ENCODE data around the gene CTNNA3. TPM values are rescaled to one million over a fixed set of nuclear protein-coding genes. Genes with fewer than 3 reads are reported as not detected.

CTNNA3 gene
- total RNA-seq, 2 donors from 2014 or later = not detected

- ATAC-seq = no peak
These were observed 1797.9 kb downstream of the CTNNA3 start for GRCh38 chr10:65898055-65898454.

GRCh38 chr10:65894961-65895360 is 1801.0 kb downstream of the CTNNA3 start:
- Mint-ChIP-seq H3K9me3 (peaks cover 9% of the 10 kb centered on the region), H3K36me3 (no peaks in the 10 kb centered on the region), H3K27me3 (no peaks in the 10 kb centered on the region), H3K4me3 (no peak overlapping the region), H3K4me1 (ENCODE audit: low read depth in 2 of 2) (no peaks in the 10 kb centered on the region), H3K27ac (no peak overlapping the region)
- no peak for DNase-seq (ENCODE audit: low spot score)
- no peak for ATAC-seq

More at GRCh38 chr10:65898055-65898454, 1797.9 kb downstream of the CTNNA3 start:
- peaks cover 15% of the 10 kb centered on the region for H3K9me3 Mint-ChIP-seq
- no peak overlapping the region for H3K4me3 Mint-ChIP-seq
- no peaks in the 10 kb centered on the region for H3K27me3 Mint-ChIP-seq
- H3K36me3 Mint-ChIP-seq = peaks cover 4% of the 10 kb centered on the region
- H3K4me1 Mint-ChIP-seq (ENCODE audit: low read depth in 2 of 2) = no peaks in the 10 kb centered on the region
- no peak overlapping the region for H3K27ac Mint-ChIP-seq
- no peak for DNase-seq (ENCODE audit: low spot score)

DNA sequence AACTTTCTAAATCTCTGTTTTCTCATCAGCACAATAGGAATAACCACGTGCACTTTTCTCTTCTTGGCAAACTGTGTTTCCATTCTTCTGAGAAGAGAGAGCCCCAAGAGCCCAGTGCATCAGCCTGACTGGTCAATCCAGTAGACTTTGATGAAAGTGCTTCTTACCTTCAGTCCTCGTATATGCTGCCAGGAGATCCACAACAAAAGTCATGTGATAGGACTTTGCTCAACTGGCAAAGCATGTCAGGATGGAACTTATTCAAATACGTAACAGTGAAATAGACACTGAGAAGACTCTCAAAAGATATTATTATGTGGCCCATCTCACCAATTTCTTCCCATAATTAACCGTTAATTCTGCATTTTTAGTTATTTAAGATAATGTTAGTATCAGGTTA is 1801.6 kb downstream of the CTNNA3 start:
- no peak overlapping the region for H3K4me3 Mint-ChIP-seq
- H3K4me1 Mint-ChIP-seq (ENCODE audit: low read depth in 2 of 2) = no peaks in the 10 kb centered on the region
- no peaks in the 10 kb centered on the region for H3K27me3 Mint-ChIP-seq
- H3K36me3 Mint-ChIP-seq = no peaks in the 10 kb centered on the region
- peaks cover 5% of the 10 kb centered on the region for H3K9me3 Mint-ChIP-seq
- no peak overlapping the region for H3K27ac Mint-ChIP-seq
- DNase-seq (ENCODE audit: low spot score) = no peak
- ATAC-seq = no peak

DNA sequence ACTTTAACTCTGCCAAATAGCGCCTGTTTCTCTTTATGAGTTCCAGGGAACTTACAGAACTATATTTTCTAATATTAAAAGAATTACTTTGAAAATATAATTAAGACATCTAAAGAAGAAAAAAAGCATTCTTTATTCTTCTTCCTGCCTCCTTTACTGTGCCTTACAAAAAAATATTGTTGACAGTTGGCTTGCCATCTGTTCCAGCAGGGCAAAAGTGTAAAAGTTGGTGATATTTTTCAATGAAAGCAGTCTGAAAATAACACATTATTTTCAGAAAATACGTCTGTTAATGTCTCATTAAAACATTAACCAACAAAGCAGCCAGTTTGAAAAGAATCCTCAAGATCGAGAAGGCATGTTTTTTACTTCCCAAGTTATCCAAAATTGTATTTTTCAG is 1802.3 kb downstream of the CTNNA3 start:
- H3K36me3 Mint-ChIP-seq = no peaks in the 10 kb centered on the region
- no peak for DNase-seq (ENCODE audit: low spot score)
- H3K4me3 Mint-ChIP-seq = no peak overlapping the region
- peaks cover 8% of the 10 kb centered on the region for H3K9me3 Mint-ChIP-seq
- H3K4me1 Mint-ChIP-seq (ENCODE audit: low read depth in 2 of 2) = no peaks in the 10 kb centered on the region
- ATAC-seq = no peak
- H3K27ac Mint-ChIP-seq = no peak overlapping the region
- H3K27me3 Mint-ChIP-seq = no peaks in the 10 kb centered on the region

DNA sequence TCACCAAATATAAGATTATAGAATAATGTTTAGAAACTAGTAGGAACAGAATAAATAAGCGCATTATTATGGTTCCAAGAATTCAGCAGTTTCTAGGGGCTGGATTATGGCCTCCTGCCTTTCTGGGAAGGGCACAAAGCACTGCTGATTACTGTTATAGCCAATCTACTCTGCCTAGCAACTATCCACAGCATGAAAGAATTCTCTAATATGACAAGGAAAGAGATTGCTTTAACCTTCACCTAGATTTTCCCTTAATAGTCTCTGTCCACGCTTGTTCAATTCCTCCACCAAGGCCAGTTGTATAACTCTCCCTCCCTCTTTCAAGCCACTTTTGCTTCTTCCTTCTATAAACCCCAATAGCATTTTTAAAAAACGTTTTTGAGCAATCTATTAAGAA is 1803.7 kb downstream of the CTNNA3 start:
- no peak for ATAC-seq
- Mint-ChIP-seq H3K27ac (no peak overlapping the region), H3K27me3 (no peaks in the 10 kb centered on the region), H3K9me3 (peaks cover 3% of the 10 kb centered on the region), H3K4me3 (no peak overlapping the region), H3K4me1 (ENCODE audit: low read depth in 2 of 2) (no peaks in the 10 kb centered on the region), H3K36me3 (no peaks in the 10 kb centered on the region)
- DNase-seq (ENCODE audit: low spot score) = no peak

GRCh38 chr10:65891073-65891981 is 1804.7 kb downstream of the CTNNA3 start:
- H3K27me3 Mint-ChIP-seq = no peaks in the 10 kb centered on the region
- H3K4me3 Mint-ChIP-seq = no peak overlapping the region
- peaks cover 6% of the 10 kb centered on the region for H3K36me3 Mint-ChIP-seq
- no peaks in the 10 kb centered on the region for H3K4me1 Mint-ChIP-seq (ENCODE audit: low read depth in 2 of 2)
- peaks cover 8% of the 10 kb centered on the region for H3K9me3 Mint-ChIP-seq
- no peak for DNase-seq (ENCODE audit: low spot score)
- no peak overlapping the region for H3K27ac Mint-ChIP-seq
- ATAC-seq = no peak

DNA sequence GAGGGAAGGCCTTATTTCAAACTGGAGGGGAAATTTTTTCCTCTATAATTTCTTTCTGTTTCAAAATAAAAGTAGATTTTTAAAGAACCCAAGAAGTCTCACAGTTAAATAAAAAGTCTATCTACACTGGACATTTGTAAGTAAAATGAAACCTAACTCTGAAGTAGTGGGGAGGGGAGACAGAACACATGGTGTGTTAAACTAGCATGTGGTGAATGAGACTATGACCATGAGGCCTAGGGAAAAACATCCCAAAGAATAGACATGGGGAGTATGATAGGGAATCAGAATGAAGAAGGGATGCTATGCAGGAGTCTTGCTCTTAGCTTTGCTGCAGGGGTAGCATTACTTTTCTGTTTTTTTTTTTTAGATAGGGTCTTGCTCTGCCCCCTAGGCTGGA is 1831.5 kb downstream of the CTNNA3 start:
- H3K4me3 Mint-ChIP-seq = no peak overlapping the region
- no peaks in the 10 kb centered on the region for H3K27me3 Mint-ChIP-seq
- no peaks in the 10 kb centered on the region for H3K4me1 Mint-ChIP-seq (ENCODE audit: low read depth in 2 of 2)
- H3K36me3 Mint-ChIP-seq = peaks cover 4% of the 10 kb centered on the region
- H3K9me3 Mint-ChIP-seq = peaks cover 17% of the 10 kb centered on the region
- no peak for DNase-seq (ENCODE audit: low spot score)
- H3K27ac Mint-ChIP-seq = no peak overlapping the region
- no peak for ATAC-seq

DNA sequence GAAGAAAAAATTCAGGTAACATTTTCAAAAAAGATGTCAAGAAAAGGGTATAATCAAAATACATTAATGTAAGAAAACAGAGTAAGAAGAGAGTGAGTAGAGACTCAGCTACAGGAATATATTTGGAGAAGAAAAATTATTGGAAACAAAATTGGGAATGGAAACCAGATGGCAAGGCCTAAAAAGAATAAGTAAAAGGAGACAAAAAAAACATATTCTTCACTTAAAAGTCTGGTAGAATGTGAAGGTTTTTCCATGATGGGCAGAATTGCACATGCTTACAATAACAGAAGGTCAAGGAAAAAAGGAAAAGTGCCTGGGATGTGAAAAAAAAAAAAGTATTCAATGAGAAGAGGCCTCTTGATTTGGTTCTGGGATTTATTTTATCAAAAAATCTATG is 1832.0 kb downstream of the CTNNA3 start:
- no peaks in the 10 kb centered on the region for H3K4me1 Mint-ChIP-seq (ENCODE audit: low read depth in 2 of 2)
- ATAC-seq (no peak), DNase-seq (ENCODE audit: low spot score) (no peak)
- no peaks in the 10 kb centered on the region for H3K27me3 Mint-ChIP-seq
- H3K4me3 Mint-ChIP-seq = no peak overlapping the region
- H3K36me3 Mint-ChIP-seq = peaks cover 4% of the 10 kb centered on the region
- H3K27ac Mint-ChIP-seq = no peak overlapping the region
- peaks cover 17% of the 10 kb centered on the region for H3K9me3 Mint-ChIP-seq

Other genes starting within 250 kb of the CTNNA3 start
- 1 to 10 TPM in 1 of 2 donors, under 1 TPM in 1; 0.24 to 2.3 TPM for gene DNAJC12, start 142.0 kb upstream of the CTNNA3 start, total RNA-seq
- 10 to 100 TPM; 15.6 to 23.2 TPM for gene SIRT1, start 188.5 kb upstream of the CTNNA3 start, total RNA-seq

All from natural killer cell treated with Interleukin-12 subunit alpha and Interleukin-12 subunit beta and Interleukin-15 and Interleukin-18, amount 100 ng/mL, for 72 hours (primary cell).